IMR-90 (cell line): ENCODE data around the gene HEATR1. TPM values are rescaled to one million over a fixed set of nuclear protein-coding genes. Genes with fewer than 3 reads are reported as not detected.
A peak's percentile ranks its signal among the peaks of the same experiment; 100 is the strongest.

ENCODE experiments used
- ATAC-seq: fragments of 200-7000 bp; cut with Tn5 transposase; 2 replicates; pipeline ENCODE4 v1.9.1; 2020; ENCODE audit warnings: low read depth, mild to moderate bottlenecking, moderate library complexity
- BruUV-seq: library from RNA; stranded (reverse); fragments of 400-500 nt; replicated peaks from 2 replicates; lab custom pipeline; 2021; lab: Mats Ljungman, UMichigan
- CTCF ChIA-PET: fragments of 300-600 bp; formaldehyde crosslinking; extraction: SDS; loops from one replicate; lab custom pipeline; 2021; ENCODE audit warnings: antibody characterized with exemption; lab: Yijun Ruan, JAX
- POLR2A ChIA-PET: fragments of 300-600 bp; sonication (Branson Sonifier 250); formaldehyde crosslinking; loops from one replicate; lab custom pipeline; 2022; ENCODE audit warnings: antibody characterized with exemption; ENCODE audit not compliant: unreplicated experiment; lab: Charles Lee
- DNase-seq: peaks from one replicate; pipeline ENCODE4 v3.0.0; 2013
- H2AFZ ChIP-seq: replicated peaks from 2 replicates; pipeline ENCODE3; 2013; ENCODE audit warnings: low read length, mild to moderate bottlenecking; ENCODE audit not compliant: poor library complexity
- H2AK5ac ChIP-seq: 2 replicates; pipeline ENCODE4 v1.6.1; 2013; ENCODE audit warnings: low read depth, low read length, inconsistent platforms
- H2AK9ac ChIP-seq: replicated peaks from 2 replicates; pipeline ENCODE3; 2013; ENCODE audit warnings: mild to moderate bottlenecking, low read depth, low read length, moderate library complexity; ENCODE audit not compliant: poor library complexity
- H2BK120ac ChIP-seq: 2 replicates; pipeline ENCODE4 v1.6.1; 2013; ENCODE audit warnings: low read depth, low read length, inconsistent platforms
- H2BK15ac ChIP-seq: 3 replicates; pipeline ENCODE4 v1.6.1; 2013; ENCODE audit warnings: low read depth, low read length, inconsistent platforms
- H2BK20ac ChIP-seq: 2 replicates; pipeline ENCODE4 v1.6.1; 2013; ENCODE audit warnings: low read depth, mild to moderate bottlenecking, inconsistent platforms, low read length, moderate library complexity
- H2BK5ac ChIP-seq: 2 replicates; pipeline ENCODE4 v1.6.1; 2013; ENCODE audit warnings: mild to moderate bottlenecking, low read depth, low read length, inconsistent platforms; ENCODE audit not compliant: poor library complexity, severe bottlenecking
- H3K14ac ChIP-seq: replicated peaks from 2 replicates; pipeline ENCODE4 v1.6.1; 2013; ENCODE audit warnings: low read depth, low read length, inconsistent platforms
- H3K18ac ChIP-seq: 2 replicates; pipeline ENCODE4 v1.6.1; 2013; ENCODE audit warnings: low read depth, low read length, control low read depth
- H3K23ac ChIP-seq: 2 replicates; pipeline ENCODE4 v1.6.1; 2013; ENCODE audit warnings: low read depth, low read length, inconsistent platforms
- H3K27ac ChIP-seq: 2 replicates; pipeline ENCODE4 v1.5.1; 2013; ENCODE audit warnings: mild to moderate bottlenecking, control low read depth, low read length; ENCODE audit not compliant: insufficient read depth
- H3K27me3 ChIP-seq: 2 replicates; pipeline ENCODE4 v1.6.1; 2013; ENCODE audit warnings: low read length; ENCODE audit not compliant: control insufficient read depth, insufficient read depth
- H3K36me3 ChIP-seq: 2 replicates; pipeline ENCODE4 v1.6.1; 2013; ENCODE audit warnings: low read length, mixed read lengths; ENCODE audit not compliant: control insufficient read depth, insufficient read depth
- H3K4ac ChIP-seq: 2 replicates; pipeline ENCODE4 v1.6.1; 2013; ENCODE audit warnings: low read depth, low read length, inconsistent platforms
- H3K4me1 ChIP-seq: 2 replicates; pipeline ENCODE4 v1.6.1; 2013; ENCODE audit warnings: low read length, mixed read lengths; ENCODE audit not compliant: control insufficient read depth, insufficient read depth
- H3K4me2 ChIP-seq: 2 replicates; pipeline ENCODE4 v1.6.1; 2013; ENCODE audit warnings: low read depth, mild to moderate bottlenecking, control low read depth, low read length, moderate library complexity
- H3K4me3 ChIP-seq: 2 replicates; pipeline ENCODE4 v1.5.1; 2013; ENCODE audit warnings: low read depth, mild to moderate bottlenecking, control low read depth, low read length, moderate library complexity; ENCODE audit not compliant: insufficient read depth
- H3K56ac ChIP-seq: 2 replicates; pipeline ENCODE4 v1.6.1; 2013; ENCODE audit warnings: low read length, inconsistent platforms; ENCODE audit not compliant: insufficient read depth; ENCODE audit errors: extremely low read depth
- H3K79me1 ChIP-seq, 2 experiments: 2 replicates each; pipeline ENCODE4 v1.6.1; 2013; ENCODE audit warnings: low read length in 2 of 2, inconsistent platforms in 1 of 2, low read depth in 1 of 2
- H3K9ac ChIP-seq: 2 replicates; pipeline ENCODE4 v1.6.1; 2013; ENCODE audit warnings: low read depth, low read length, control low read depth
- H3K9me1 ChIP-seq: 2 replicates; pipeline ENCODE4 v1.6.1; 2013; ENCODE audit warnings: low read length, inconsistent platforms; ENCODE audit not compliant: insufficient read depth
- H3K9me3 ChIP-seq: 2 replicates; pipeline ENCODE4 v1.6.1; 2013; ENCODE audit warnings: low read length; ENCODE audit not compliant: control insufficient read depth, insufficient read depth
- H4K20me1 ChIP-seq: 2 replicates; pipeline ENCODE4 v1.6.1; 2013; ENCODE audit warnings: low read length, inconsistent platforms; ENCODE audit not compliant: insufficient read depth
- H4K5ac ChIP-seq: 2 replicates; pipeline ENCODE4 v1.6.1; 2013; ENCODE audit warnings: mild to moderate bottlenecking, low read depth, low read length, control low read depth
- H4K8ac ChIP-seq, 2 experiments: 2 replicates each; pipeline ENCODE4 v1.6.1; 2013; ENCODE audit warnings: low read depth in 2 of 2, low read length in 2 of 2, control low read depth in 1 of 2, inconsistent platforms in 1 of 2
- H4K91ac ChIP-seq: 2 replicates; pipeline ENCODE4 v1.6.1; 2013; ENCODE audit warnings: low read depth, low read length, inconsistent platforms; ENCODE audit not compliant: insufficient read depth
- BHLHE40 ChIP-seq: fragments of 150-350 bp; IDR thresholded peaks from 2 replicates; pipeline ENCODE4 v1.6.1; 2016; ENCODE audit warnings: mild to moderate bottlenecking, low read depth, low read length
- CEBPB ChIP-seq: IDR thresholded peaks from 2 replicates; pipeline ENCODE4 v1.6.1; 2012; ENCODE audit warnings: low read depth, low read length, improper control_type of control experiment
- CHD1 ChIP-seq: IDR thresholded peaks from 2 replicates; pipeline ENCODE4 v1.6.1; 2012; ENCODE audit warnings: low read depth, low read length, improper control_type of control experiment
- CTCF ChIP-seq: conservative IDR thresholded peaks from 2 replicates; pipeline ENCODE4 v1.5.1; 2012; ENCODE audit warnings: mild to moderate bottlenecking, low read depth, low read length, improper control_type of control experiment
- FOS ChIP-seq: fragments of 150-350 bp; IDR thresholded peaks from 2 replicates; pipeline ENCODE4 v1.6.1; 2016; ENCODE audit warnings: low read depth, low read length
- MAFK ChIP-seq: IDR thresholded peaks from 2 replicates; pipeline ENCODE4 v1.6.1; 2012; ENCODE audit warnings: low read depth, low read length, improper control_type of control experiment
- MAZ ChIP-seq: IDR thresholded peaks from 2 replicates; pipeline ENCODE4 v1.6.1; 2012; ENCODE audit warnings: low read depth, mild to moderate bottlenecking, low read length, improper control_type of control experiment, moderate library complexity, borderline replicate concordance
- NFE2L2 ChIP-seq: fragments of 150-350 bp; IDR thresholded peaks from 2 replicates; pipeline ENCODE4 v1.6.1; 2016; ENCODE audit warnings: low read depth, mild to moderate bottlenecking, low read length
- POLR2A ChIP-seq: IDR thresholded peaks from 2 replicates; pipeline ENCODE4 v1.6.1; 2012; ENCODE audit warnings: mild to moderate bottlenecking, low read depth, low read length
- RAD21 ChIP-seq: IDR thresholded peaks from 2 replicates; pipeline ENCODE4 v1.6.1; 2012; ENCODE audit warnings: low read length, improper control_type of control experiment
- RCOR1 ChIP-seq: IDR thresholded peaks from 2 replicates; pipeline ENCODE4 v1.6.1; 2012; ENCODE audit warnings: mild to moderate bottlenecking, low read length, improper control_type of control experiment; ENCODE audit not compliant: insufficient replicate concordance
- SMC3 ChIP-seq: fragments of 150-350 bp; IDR thresholded peaks from 2 replicates; pipeline ENCODE4 v1.6.1; 2016; ENCODE audit warnings: low read depth, mild to moderate bottlenecking, antibody characterized with exemption, low read length, moderate library complexity
- USF2 ChIP-seq: fragments of 150-350 bp; IDR thresholded peaks from 2 replicates; pipeline ENCODE4 v1.6.1; 2017; ENCODE audit warnings: mild to moderate bottlenecking, antibody characterized with exemption, low read length, low read depth
- WGBS, 2 experiments: methylation state at CpG; one replicate each; pipeline versions ENCODE4 v1.1.5 to v1.1.7; 2013; ENCODE audit warnings: missing lambda C conversion rate in 2 of 2; ENCODE audit not compliant: insufficient read length in 1 of 2; ENCODE audit errors: extremely low coverage in 2 of 2; 5-methylcytosine and 5-hydroxymethylcytosine counted together
- dilution Hi-C: fragments of 300-500 bp; cut with HindIII; formaldehyde crosslinking; loops from one replicate; pipeline ENCODE4 v1.14.3; 2018; ENCODE audit warnings: low sequenced_read_pairs; ENCODE audit not compliant: unreplicated experiment
- in situ Hi-C: fragments of 300-500 bp; cut with MboI; formaldehyde crosslinking; loops from 3 replicates; pipeline ENCODE4 v1.14.3; 2019; ENCODE audit warnings: low sequenced_read_pairs, inconsistent platforms, mixed read lengths
- intact Hi-C: fragments of 100-400 bp; cut with micrococcal nuclease; formaldehyde crosslinking; loops from 2 replicates; pipeline ENCODE4 v1.10.0; 2022
- polyA plus RNA-seq, 3 experiments: library from polyadenylated mRNA; depleted of rRNA; stranded (reverse); fragments of >200 nt; gene quantifications; 2 replicates each; pipeline ENCODE4 v1.2.3, GENCODE V29; 2012; ENCODE audit warnings: low replicate concordance in 1 of 3
- total RNA-seq: library from RNA; depleted of rRNA; stranded (reverse); fragments of >200 nt; gene quantifications from 2 replicates; pipeline ENCODE4 v1.2.3, GENCODE V29; 2012
- TF ChIP-seq, protein P1 (sequence below): fragments of 150-350 bp; IDR thresholded peaks from 2 replicates; pipeline ENCODE4 v1.6.1; 2016; ENCODE audit warnings: low read depth, mild to moderate bottlenecking, low read length, moderate library complexity, borderline replicate concordance

HEATR1 gene
- total and polyA plus RNA-seq, 2 of the 4 experiments (the other 2 are of a cell fraction) = 8.5 to 53.8 TPM

GRCh38 chr1:236522937-236523703 lies 81.2 kb downstream of the HEATR1 start:
- Histone ChIP-seq H4K5ac (peak overlapping the region; percentile 98), H3K4me2 (peak overlapping the region; percentile 81), H3K23ac (peak overlapping the region; percentile 49; the same call in 1 of the 2 replicates), H3K14ac (peak overlapping the region; percentile 93), H2BK120ac (peak overlapping the region; percentile 86), H3K4me3 (peak overlapping the region; percentile 61), H3K4me1 (peaks cover 9% of the 10 kb centered on the region), H3K36me3 (0 out of 2 replicates have a peak, but pooled peaks cover 1% of the 10 kb centered on the region), H2BK5ac (peak overlapping the region; percentile 68), H3K27ac (peak overlapping the region; percentile 81), H3K4ac (peak overlapping the region; percentile 96), H3K79me1 (peaks cover 4 to 8% of the 10 kb centered on the region in 2 experiments; a peak in 3 of 4 replicates), H3K56ac (peak overlapping the region; percentile 32), H2BK15ac (peak overlapping the region; percentile 91; the same call in 1 of the 3 replicates), H3K9me1 (peaks cover 3% of the 10 kb centered on the region; the same call in 1 of the 2 replicates), H3K9me3 (no peaks in the 10 kb centered on the region), H2BK20ac (peak overlapping the region; percentile 33), H3K18ac (peak overlapping the region; percentile 87), H4K20me1 (no peaks in the 10 kb centered on the region), H3K27me3 (no peaks in the 10 kb centered on the region), H3K9ac (peak overlapping the region; percentile 70), H2AK9ac (peak overlapping the region; percentile 93), H4K8ac (peak overlapping the region; percentile 30 to 98; a peak in 3 of 4 replicates), H4K91ac (peak overlapping the region; percentile 93), H2AFZ (peak overlapping the region; percentile 91), H2AK5ac (peak overlapping the region; percentile 89)
- peak; percentile 17 for ATAC-seq
- ChIA-PET CTCF (interaction anchor here (0.6 kb wide), 1 partner anchor 444 kb away, joined by 7 read pairs; no protein-coding TSS in a partner anchor), POLR2A (no interaction called here)
- WGBS, 2 experiments = 19% methylated on average over 7 of the region's 26 CpGs; no CpG with 5 or more reads in 1 of the 2 experiments
- TF ChIP-seq POLR2A (no peak), NFE2L2 (no peak), BHLHE40 (no peak), RCOR1 (no peak), CTCF (no peak), MAZ (no peak), RAD21 (no peak), SMC3 (no peak), CHD1 (no peak), CEBPB (no peak), FOS (no peak), USF2 (no peak), MAFK (no peak)
- TF ChIP-seq, protein P1, sequence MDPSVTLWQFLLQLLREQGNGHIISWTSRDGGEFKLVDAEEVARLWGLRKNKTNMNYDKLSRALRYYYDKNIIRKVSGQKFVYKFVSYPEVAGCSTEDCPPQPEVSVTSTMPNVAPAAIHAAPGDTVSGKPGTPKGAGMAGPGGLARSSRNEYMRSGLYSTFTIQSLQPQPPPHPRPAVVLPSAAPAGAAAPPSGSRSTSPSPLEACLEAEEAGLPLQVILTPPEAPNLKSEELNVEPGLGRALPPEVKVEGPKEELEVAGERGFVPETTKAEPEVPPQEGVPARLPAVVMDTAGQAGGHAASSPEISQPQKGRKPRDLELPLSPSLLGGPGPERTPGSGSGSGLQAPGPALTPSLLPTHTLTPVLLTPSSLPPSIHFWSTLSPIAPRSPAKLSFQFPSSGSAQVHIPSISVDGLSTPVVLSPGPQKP = no peak
- BruUV-seq = no TSS peak
- intact Hi-C loops (loop anchor here (5.0 kb wide), 1 partner anchor 241 kb away; the partner anchor contains the start of gene ERO1B), in situ Hi-C loops (no loop called here), dilution Hi-C loops (no loop called here)
- DNase-seq = no peak
